GM18909 (cell line): ENCODE results near the gene FMC1.
A peak's percentile ranks its signal among the peaks of the same experiment; 100 is the strongest.
"Not testable (repeated sequence)": the region's sequence is repeated elsewhere in the genome, so short reads cannot be mapped to it uniquely, and the experiment has no call there.

Experiments
- ATAC-seq: cut with Tn5 transposase; IDR thresholded peaks from one replicate; pipeline ENCODE4 v1.9.1; 2021; ENCODE audit warnings: mild to moderate bottlenecking; ENCODE audit not compliant: unreplicated experiment, poor library complexity

Gene FMC1, protein sequence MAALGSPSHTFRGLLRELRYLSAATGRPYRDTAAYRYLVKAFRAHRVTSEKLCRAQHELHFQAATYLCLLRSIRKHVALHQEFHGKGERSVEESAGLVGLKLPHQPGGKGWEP

DNA sequence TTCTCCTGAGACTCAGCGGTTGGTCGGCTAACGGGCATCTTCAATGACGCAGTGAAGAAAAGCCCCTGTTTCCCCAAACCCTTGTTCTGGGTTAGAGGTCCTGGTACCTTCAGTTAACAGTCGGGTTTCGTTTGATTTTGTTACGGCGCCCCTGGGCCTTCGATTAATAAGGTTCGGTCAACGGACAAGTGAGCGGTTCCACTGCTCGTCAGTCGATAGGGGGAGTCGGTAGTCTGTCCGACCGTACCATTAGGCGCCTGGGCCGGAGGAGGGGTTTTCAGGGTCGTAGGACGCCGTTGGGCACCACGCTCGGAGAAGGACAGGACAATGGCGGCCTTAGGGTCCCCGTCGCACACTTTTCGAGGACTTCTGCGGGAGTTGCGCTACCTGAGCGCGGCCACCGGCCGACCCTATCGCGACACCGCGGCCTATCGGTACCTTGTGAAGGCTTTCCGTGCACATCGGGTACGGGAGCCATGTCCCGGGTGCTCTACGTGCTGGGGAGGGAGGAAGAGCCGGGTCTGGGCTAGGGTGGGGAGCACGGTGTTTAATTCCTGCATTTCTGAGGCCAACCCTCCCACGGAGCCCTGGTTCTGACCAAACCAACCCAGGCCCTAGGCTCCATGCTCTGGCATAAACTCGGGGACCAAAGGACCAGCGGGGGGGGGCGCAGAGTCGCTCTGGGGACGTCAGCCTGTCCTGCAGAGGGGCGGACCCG lies at the start of gene FMC1:
Gene FMC1 (plus strand): TSS at position 280 of the 718 bp plus-strand sequence. CDS start 48 bp downstream, at position 328.
- ATAC-seq, result peak; percentile 60

DNA sequence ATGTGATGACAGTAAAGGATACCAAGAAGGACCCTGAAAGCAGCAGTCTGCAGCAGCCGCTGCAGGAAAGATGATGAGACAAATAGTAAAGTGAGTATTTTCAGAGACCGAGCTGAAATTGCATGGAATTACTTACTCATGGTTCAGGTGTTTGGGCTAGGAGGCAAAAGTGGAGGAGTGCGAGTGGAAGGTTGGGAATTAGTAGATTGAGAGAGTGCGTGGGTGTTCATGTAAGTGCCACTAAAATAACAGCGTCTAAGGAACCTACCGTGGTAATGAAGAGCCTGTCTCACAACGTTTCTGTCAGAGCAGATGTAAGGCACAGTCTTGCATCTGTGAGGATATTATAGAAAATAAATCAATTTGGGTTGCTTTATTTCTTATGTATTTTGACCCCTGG lies 48.3 kb upstream of the FMC1 start:
- no peak for ATAC-seq

DNA sequence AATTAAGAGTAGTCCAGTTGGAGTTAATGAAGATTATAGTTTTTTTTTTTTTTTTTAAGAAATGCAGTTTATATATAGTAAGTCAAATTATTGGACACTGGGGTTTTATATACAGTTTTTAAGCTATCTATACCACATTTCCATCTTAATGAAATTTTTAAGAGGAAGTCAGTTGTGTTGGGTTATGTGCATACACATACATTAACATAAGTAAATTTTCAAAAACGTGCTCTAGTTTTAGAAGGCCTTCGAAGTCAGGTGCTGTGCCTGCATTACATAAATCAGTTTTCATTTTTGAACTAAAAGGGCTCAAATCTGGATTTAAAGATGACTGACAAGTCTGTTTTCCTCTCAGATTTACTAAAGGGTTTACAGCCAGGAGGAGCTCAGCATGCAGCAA lies 47.6 kb upstream of the FMC1 start:
- ATAC-seq, result no peak

DNA sequence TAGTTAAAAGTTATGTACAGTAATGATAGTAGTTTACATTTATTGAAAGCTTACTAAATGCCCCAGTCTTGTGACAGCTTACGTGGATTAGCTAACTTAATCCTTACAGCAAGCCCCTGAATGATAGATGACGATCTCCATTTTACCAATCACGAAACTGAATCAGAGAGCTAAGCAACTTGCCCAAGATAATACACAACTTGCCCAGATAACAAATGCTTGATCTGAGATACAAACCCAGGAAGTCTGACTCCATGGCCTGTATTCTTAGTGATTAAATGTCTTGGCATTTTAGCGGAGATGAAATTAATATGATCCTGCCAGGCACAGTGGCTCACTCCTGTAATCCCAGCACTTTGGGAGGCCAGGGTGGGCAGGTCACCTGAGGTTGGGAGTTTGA lies 46.9 kb upstream of the FMC1 start:
- no peak for ATAC-seq

DNA sequence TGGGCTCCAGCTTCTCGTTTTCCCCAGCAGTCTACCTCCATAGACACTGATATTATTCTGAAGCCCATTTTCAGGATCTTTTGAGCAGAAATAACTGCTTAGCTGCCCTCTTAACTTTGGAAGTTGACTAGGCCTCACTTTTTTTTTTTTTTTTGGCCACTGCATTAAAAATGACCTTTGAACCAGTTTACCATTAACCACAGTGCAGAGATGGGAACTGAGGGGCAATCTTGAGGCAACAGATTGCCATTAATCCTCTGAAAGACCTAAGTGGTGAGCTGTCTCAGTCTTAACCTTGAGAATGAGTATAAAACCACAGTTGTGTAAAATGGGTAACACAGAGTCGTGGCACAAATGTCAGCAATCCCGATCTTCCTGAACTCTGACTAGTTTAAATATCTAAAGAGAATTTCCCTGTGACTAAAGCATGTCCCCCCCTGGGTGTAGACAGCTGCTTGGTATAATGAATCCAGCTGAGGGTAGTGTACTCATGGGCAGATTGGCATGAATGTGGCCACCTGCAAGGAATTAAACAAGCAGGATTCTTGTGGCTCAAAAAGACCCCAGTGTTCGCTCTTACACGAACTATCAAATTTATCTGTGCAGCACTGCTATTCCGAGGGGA lies 46.1 kb upstream of the FMC1 start:
- no peak for ATAC-seq

DNA sequence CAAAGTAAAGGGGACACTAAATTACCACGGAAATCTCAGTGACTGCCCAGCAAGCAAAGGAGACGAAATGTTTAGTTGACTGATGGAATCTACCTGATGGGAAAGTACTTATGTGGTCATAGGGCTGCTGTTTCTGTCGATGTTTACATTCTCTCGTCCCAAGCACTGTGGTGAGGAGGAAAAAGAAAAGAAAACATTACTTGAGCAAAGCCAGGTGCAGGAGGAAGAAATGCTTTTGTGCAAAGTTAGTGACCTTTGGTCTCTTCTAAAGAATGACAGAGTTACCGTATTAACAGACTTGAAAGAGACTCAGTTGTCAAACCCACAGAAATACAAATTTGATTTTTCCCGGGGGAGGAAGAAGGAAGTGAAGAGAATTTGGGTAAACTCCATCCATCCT lies 43.3 kb upstream of the FMC1 start:
- no peak for ATAC-seq

DNA sequence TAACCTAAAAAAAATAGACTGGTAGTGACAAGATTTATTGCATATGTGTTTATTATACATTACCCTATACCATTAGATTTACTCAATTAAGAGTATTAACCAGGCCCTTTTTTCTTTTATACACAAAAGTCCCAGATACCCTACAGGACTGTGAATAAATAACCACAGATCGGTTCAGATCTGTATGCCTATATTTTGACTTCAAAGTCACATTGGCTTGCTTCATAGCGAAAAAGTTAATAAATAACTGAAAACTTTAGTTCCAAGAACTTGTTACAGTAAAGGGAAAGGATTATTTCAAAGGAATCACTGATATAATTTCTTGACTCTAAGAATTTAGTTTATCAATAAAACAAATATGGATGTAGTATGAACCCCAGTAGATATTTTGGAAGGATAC lies 41.8 kb upstream of the FMC1 start:
- ATAC-seq, result no peak

DNA sequence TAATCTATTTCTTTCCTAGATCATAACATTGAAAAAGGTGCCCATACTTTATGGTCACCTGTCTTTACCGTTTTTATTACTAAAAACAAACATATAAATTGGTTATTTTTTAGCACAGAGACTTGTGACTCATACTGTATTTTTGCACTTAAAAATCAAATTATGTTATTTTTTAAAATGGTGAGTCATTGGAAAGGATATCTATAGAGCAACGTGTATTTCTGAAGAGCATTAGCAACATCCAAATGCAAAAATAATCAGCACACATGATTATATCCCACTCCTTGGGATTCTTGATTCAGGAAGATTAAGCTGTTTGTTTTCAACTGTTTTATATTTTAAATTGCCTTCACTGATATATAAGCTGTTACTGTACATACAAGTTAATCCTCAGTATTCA lies 40.7 kb upstream of the FMC1 start:
- ATAC-seq, result no peak

DNA sequence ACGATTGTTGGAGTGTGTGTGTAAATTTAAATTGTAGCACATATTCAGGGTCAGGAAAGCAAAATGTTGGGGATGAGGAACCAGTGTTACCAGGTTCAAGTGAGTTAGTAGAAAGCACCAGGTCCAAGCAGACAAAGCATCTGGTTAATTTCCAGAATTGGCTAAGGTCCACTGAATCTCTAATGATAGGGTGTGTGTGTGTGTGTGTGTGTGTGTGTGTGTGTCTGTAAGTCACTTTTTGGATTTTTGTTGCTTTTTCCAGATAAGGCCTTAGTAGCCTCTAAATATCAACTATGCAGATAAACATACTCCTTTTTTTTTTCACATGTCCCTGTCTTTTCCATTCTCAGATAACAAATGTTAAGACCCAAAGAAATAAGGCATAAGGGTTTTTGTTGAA lies 36.6 kb upstream of the FMC1 start:
- ATAC-seq, result no peak

DNA sequence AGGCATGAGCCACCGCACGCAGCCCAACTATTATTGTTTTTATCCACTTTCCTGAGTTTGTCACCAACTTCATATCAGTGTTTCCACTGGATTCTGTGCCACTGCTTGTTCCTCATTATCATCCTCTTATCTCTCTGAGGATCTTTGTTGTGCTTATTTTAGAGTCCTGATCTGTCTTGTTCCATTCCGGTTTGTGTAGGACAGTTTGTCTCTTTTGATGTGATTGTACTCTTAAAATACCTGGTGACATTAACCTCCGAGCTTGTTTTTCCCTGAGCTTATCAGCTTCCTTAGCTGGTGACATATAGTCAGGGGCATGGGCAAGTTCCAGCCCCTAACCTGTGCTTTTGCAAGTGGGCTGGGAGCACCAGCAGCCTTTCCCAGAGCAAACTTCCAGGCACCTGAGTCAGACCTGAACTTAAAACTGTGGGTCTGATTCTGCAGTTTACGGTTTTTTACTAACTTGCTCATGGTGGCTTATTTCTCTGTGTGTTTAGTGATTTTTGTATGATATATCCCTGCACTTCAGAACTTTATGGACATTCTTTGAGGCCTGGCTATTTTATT lies 23.1 kb upstream of the FMC1 start:
- no peak for ATAC-seq

DNA sequence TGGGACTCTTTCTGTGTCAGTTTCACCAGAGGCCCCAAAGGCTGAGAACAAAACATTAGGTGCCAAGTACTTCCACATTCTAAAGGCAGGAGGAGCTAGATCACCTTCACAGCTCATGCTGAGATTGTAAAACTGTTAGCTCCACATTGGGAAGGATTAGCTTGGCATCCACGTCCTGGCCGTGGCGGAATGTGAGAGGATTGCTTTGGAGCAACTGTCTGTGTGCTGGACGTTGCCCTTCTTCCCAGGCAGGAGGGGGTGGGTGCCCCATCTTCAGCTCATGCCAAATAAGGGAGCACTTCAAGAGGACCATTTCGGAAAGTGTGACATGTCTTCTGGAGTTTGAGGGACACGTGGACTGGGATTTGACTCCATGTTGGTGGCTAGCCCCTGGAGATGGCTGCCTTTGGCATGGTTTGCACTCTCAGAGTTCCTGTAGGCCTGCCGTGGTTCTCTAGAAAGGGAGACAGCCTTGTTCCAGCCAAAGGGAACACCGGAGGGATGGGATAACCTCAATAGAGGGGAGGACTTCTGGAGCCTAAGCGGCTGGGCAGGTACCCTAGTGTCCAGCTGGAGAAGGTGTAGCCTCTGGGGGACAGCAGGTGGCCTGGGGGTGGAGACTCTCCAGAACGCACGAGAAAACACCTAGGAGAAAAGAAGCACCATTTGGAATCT lies 19.9 kb upstream of the FMC1 start:
- ATAC-seq, result no peak

DNA sequence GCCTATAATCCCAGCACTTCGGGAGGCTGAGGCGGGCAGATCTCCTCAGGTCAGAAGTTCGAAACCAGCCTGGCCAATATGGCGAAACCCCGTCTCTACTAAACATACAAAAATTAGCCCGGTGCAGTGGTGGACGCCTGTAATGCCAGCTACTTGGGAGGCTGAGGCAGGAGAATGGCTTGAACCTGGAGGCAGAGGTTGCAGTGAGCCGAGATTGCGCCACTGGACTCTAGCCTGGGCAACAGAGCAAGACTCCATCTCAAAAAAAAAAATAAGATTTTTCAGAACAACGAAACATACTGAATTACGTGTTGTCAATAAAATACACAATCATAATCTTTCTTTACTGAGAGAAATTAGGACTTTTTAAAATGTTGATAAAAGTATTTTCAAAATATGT lies 16.4 kb upstream of the FMC1 start:
- ATAC-seq, result not testable (repeated sequence)

DNA sequence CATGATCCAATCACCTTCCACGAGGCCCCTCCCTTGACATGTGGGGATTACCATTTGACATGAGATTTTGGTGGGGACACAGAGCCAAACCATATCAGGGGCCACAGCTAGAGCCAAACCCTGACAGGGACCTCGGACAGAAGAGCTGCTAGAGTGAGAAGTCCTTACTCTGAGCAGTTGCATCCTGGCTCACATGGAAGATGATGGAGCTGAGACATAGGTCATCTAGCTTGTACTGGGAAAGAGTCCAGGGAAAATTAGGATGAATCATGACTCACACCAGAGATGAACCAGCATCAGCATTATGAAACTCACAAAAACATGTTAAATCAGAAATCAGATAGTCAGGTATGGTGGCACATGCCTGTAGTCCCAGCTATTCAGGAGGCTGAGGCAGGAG lies 12.8 kb upstream of the FMC1 start:
- ATAC-seq, result no peak

DNA sequence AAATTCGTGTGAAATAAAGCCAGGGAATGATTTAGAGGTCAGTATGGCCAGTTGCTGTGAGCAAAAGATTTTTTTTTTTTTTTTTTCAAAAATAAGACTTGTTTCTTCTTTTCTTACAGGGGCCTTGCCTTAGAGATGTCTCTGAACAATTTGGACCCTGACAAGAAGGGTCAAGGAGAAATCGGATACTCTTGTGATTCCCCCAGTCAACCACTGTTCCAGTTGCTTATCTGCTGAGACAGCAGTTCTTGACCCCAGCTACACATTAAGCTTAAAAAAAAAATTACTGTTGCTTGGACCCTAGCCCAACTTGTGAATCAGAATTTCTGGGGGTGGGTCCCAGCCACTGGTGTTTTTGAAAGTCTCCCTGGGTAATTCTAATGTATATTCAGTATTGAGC lies 12.0 kb upstream of the FMC1 start:
- ATAC-seq, result no peak

DNA sequence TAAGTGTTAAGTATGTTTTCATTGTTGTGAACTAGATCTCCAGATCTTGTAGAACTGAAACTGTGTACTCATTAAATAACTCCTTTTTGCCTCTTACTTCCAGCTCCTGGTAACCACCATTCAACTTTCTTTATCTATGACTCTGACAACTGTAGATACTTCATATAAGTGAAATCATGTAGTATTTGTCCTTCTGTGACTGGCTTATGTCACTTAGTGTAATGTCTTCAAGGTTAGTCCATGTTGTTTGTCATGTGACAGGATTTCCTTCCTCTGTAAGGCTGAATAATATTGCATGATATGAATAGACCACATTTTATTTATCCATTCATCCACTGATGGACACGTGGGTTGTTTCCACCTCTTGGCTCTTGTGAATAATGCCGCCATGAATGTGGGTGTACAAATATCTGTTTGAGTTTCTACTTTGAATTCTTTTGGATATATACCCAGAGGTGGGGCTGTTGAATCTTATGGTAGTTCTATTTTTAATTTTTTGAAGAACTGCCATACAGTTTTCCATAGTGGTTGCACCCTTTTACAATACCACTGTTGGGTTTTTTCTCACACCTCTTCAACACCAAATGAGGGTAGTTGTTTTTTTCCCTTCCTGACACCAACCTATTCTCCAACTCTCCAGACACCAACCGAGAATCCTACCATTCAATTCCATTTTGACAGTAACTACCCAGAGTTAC lies 10.7 kb upstream of the FMC1 start:
- no peak for ATAC-seq

DNA sequence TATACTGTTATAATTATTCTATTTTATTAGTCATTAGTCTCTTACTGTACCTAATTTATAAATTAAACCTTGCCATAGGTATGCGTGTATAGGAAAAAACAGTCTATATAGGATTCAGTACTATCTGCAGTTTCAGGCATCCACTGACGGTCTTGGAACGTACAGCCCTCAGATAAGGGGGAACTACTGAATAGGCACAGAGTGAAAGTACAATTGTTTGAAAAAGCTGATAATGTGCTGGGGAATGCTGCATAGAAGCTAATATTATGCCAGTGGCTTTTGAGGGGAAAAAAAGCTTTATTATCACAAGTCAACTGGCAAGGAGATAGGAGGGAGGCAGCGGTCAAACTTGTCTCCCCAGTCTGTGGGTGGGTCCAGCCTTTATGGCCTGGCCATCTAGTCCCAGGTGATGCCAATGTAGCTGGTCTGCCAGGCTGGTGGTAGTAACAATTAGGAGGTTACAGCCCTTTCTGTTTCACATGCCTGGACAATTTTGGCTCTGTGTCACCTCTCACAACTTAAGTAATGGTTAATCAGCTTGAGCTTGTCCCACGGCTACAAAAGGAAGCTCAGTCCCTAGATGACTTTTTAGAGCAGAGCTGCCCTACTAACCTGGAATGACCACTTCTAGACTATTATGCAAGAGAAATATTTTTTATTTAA lies 8.3 kb upstream of the FMC1 start:
- no peak for ATAC-seq

DNA sequence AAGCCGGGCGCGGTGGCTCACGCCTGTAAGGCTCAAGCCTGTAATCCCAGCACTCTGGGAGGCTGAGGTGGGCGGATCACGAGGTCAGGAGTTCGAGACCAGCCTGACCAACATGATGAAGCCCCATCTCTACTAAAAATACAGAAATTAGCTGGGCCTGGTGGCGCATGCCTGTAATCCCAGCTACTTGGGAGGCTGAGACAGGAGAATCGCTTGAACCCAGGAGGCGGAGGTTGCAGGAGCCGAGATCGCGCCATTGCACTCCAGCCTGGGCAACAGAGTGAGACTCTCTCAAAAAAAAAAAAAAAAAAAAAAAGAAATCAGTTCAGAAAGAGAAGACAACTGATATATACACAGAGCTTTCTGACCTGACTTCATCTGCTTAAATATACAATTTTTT lies 7.7 kb upstream of the FMC1 start:
- ATAC-seq, result not testable (repeated sequence)

DNA sequence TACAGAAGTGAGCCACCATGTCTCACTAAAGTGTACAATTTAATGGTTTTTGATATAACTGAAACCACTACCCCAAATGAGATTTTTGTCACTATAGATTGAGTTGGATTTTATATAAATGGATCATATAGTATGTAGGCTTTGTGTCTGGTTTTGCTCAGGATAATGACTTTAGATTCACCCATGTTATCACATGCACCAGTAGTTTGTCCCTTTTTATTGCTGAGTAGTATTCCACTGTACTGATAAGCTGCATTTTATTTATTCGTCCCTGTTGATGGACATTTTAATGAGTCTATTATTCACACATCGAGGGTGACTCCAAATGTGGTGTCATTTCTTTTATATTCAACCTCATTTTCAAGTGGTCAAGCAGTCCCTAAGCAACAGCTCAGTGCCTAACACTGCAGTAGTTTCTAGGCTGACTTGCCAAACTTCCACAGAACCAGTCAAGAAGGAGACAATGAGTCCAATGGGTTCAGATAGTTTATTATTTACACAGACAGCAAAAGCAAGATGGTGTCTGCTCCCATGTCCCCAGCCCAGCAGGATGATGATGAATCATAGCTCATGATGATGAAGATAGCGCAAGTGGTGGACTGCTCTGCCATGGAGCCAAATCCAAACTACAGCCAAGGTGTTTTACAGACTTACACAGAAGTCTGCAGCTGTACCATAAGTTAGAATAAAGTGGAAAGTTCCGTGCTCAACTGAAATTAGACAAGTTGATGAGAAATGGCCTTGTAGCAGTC lies 6.6 kb upstream of the FMC1 start:
- ATAC-seq, result no peak

DNA sequence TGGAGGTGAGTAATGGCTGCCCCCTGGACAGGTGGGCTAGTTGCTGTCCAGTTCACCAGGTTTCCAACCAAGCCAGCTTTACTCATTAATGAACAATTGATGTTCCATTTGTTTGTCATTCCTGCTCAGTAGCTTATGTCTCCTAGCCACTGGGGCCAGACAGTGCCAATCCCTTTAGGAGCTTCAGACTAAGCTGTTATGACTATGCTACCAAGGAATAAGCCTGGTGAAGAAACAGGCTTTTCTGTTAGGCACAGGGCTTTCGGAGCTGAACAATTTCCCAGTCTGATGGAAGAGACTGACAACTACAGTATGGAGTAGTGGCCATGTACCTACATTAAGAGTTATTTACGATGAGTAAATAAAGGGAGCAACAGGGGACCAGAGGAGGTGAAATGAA lies 2.1 kb upstream of the FMC1 start:
- ATAC-seq, result no peak
